Thyroid gland (tissue), 4 donors: ENCODE measurements around the gene EXTL2. TPM values are rescaled to one million over a fixed set of nuclear protein-coding genes. Genes with fewer than 3 reads are reported as not detected.

Experiments
- DNase-seq, 2 donors: peaks; one replicate each; pipeline ENCODE4 v3.0.0-alpha.2; 2019
- H3K27ac ChIP-seq, 3 donors: fragments of 200-600 bp; sonication (generic); 1 replicate in 2 of 3; 2 replicates in 1 of 3; pipeline ENCODE4 v1.5.1; 2016 to 2019; ENCODE audit warnings: mild to moderate bottlenecking in 1 of 3, moderate library complexity in 1 of 3
- H3K27me3 ChIP-seq: fragments of 200-600 bp; sonication (generic); one replicate; pipeline ENCODE4 v1.5.1; 2019
- H3K36me3 ChIP-seq, 2 donors: fragments of 200-600 bp; sonication (generic); one replicate each; pipeline ENCODE4 v1.5.1; 2016 to 2019
- H3K4me1 ChIP-seq, 2 donors: fragments of 200-600 bp; sonication (generic); one replicate each; pipeline ENCODE4 v1.5.1; 2017 to 2019
- H3K4me3 ChIP-seq, 3 donors: fragments of 200-600 bp; sonication (generic); replicated peaks in 1 of 3; 1 replicate in 2 of 3; 2 replicates in 1 of 3; pipeline ENCODE4 v1.5.1; 2016; ENCODE audit warnings: mild to moderate bottlenecking in 1 of 3
- H3K9me3 ChIP-seq: fragments of 200-600 bp; sonication (generic); one replicate; pipeline ENCODE4 v1.5.1; 2017
- POLR2A ChIP-seq, 2 donors: fragments of 450-650 bp; IDR thresholded peaks; one replicate each; pipeline ENCODE4 v1.6.1; 2017; ENCODE audit warnings: antibody characterized with exemption in 2 of 2, mild to moderate bottlenecking in 2 of 2, moderate library complexity in 1 of 2
- WGBS, 2 donors: methylation state at CpG; one replicate each; pipeline ENCODE4 v1.1.5; 2017; 5-methylcytosine and 5-hydroxymethylcytosine counted together
- intact Hi-C: fragments of 100-400 bp; cut with DNase I; formaldehyde crosslinking; loops from one replicate; pipeline ENCODE4 v1.15.1; 2023
- total RNA-seq, 4 donors: library from RNA; depleted of rRNA; stranded (reverse); fragments of >200 nt; gene quantifications; one replicate each; pipeline ENCODE4 v1.2.3, GENCODE V29; 2016
- TF ChIP-seq, protein P1 (sequence below), 6 experiments: fragments of 200-600 bp in 3 of 6; fragments of 450-650 bp in 3 of 6; sonication (generic) in 3 of 6; IDR thresholded peaks; one replicate each; pipeline ENCODE4 v1.5.1; 2016 to 2019; ENCODE audit warnings: antibody characterized with exemption in 6 of 6, mild to moderate bottlenecking in 2 of 6, inconsistent platforms in 1 of 6, moderate library complexity in 1 of 6

Gene EXTL2
- total RNA-seq, 4 donors from 2014 or later: 13.9 to 17.4 (median 17.2) TPM

GRCh38 chr1:100869996-100870395 lies 24.6 kb downstream of the EXTL2 start:
- TF ChIP-seq, protein P1, sequence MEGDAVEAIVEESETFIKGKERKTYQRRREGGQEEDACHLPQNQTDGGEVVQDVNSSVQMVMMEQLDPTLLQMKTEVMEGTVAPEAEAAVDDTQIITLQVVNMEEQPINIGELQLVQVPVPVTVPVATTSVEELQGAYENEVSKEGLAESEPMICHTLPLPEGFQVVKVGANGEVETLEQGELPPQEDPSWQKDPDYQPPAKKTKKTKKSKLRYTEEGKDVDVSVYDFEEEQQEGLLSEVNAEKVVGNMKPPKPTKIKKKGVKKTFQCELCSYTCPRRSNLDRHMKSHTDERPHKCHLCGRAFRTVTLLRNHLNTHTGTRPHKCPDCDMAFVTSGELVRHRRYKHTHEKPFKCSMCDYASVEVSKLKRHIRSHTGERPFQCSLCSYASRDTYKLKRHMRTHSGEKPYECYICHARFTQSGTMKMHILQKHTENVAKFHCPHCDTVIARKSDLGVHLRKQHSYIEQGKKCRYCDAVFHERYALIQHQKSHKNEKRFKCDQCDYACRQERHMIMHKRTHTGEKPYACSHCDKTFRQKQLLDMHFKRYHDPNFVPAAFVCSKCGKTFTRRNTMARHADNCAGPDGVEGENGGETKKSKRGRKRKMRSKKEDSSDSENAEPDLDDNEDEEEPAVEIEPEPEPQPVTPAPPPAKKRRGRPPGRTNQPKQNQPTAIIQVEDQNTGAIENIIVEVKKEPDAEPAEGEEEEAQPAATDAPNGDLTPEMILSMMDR (IDR thresholded peaks at IDR 0.05): no peak
- no peak for TF ChIP-seq POLR2A (IDR thresholded peaks at IDR 0.05)
- no peak for DNase-seq
- Histone ChIP-seq H3K27ac (no peak overlapping the region), H3K4me3 (no peak overlapping the region), H3K27me3 (no peaks in the 10 kb centered on the region), H3K9me3 (no peaks in the 10 kb centered on the region), H3K36me3 (no peaks in the 10 kb centered on the region), H3K4me1 (no peaks in the 10 kb centered on the region)
- intact Hi-C loops: loop anchor here (10.0 kb wide), 3 partner anchors 265 to 1065 kb away; no protein-coding TSS in a partner anchor
- WGBS, 2 donors: 76 to 81% methylated on average over 2 of the region's 2 CpGs

GRCh38 chr1:100868364-100868995 lies 26.2 kb downstream of the EXTL2 start:
- Histone ChIP-seq H3K27me3 (no peaks in the 10 kb centered on the region), H3K9me3 (no peaks in the 10 kb centered on the region), H3K4me3 (no peak overlapping the region), H3K4me1 (no peaks in the 10 kb centered on the region), H3K36me3 (no peaks in the 10 kb centered on the region), H3K27ac (no peak overlapping the region)
- no peak for DNase-seq
- no peak for TF ChIP-seq POLR2A (IDR thresholded peaks at IDR 0.05)
- TF ChIP-seq, protein P1 (IDR thresholded peaks at IDR 0.05): peak in 3 of 6 experiments; percentile 66 to 77 (median 74)
- 11 to 17% methylated on average over 7 of the region's 7 CpGs for WGBS, 2 donors
- intact Hi-C loops: loop anchor here (10.0 kb wide), 3 partner anchors 264 to 1064 kb away; no protein-coding TSS in a partner anchor

GRCh38 chr1:100866901-100867206 lies 27.8 kb downstream of the EXTL2 start:
- Histone ChIP-seq H3K9me3 (no peaks in the 10 kb centered on the region), H3K27ac (no peak overlapping the region), H3K4me3 (no peak overlapping the region), H3K4me1 (no peaks in the 10 kb centered on the region), H3K27me3 (no peaks in the 10 kb centered on the region), H3K36me3 (no peaks in the 10 kb centered on the region)
- intact Hi-C loops: loop anchor here (10.0 kb wide), 3 partner anchors 262 to 1062 kb away; no protein-coding TSS in a partner anchor
- TF ChIP-seq POLR2A (IDR thresholded peaks at IDR 0.05): no peak
- TF ChIP-seq, protein P1 (IDR thresholded peaks at IDR 0.05): no peak
- WGBS, 2 donors: 75% methylated on average over 2 of the region's 2 CpGs
- DNase-seq: no peak

DNA sequence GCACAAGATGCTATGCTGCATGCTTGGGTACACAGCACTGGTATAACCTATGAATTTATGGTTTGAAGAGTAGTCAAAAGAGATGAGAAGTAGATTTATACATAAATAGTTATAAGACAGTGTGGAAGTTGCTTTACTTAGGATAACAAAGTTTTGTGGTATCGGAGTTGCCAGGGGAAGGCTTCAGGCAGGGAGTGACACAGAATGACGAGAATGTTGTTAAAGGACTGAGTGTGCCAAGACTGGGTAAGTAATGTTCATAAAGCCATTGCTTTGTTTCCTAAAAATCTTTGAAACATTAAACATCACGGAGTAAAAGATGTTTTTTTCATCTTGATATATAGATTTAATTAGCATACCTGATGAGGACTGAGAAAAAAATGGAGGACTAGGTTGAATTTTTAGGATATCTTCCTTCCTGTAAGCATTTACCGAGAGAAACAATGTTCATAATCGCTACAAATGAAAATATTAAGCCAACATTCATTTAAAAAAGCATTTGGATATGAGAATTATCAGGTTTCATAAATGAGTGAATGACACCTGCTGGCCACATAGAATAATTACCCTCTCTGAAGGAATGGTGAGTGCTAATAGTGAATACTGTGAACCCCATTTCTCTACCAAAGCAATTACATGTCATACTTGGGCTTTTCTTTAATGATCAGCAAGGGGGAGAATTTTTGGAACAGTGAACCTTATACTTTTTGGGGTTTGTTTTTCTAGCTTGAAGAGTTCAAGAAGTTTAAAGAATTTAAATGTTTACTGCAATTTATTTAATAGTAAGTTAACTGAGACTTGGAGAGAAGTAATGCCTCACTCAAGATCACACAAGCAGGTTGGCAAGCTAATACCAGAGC lies 28.4 kb downstream of the EXTL2 start:
- Histone ChIP-seq H3K9me3 (no peaks in the 10 kb centered on the region), H3K4me3 (no peak overlapping the region), H3K27me3 (no peaks in the 10 kb centered on the region), H3K27ac (no peak overlapping the region), H3K36me3 (no peaks in the 10 kb centered on the region), H3K4me1 (no peaks in the 10 kb centered on the region)
- intact Hi-C loops: loop anchor here (10.0 kb wide), 3 partner anchors 261 to 1061 kb away; no protein-coding TSS in a partner anchor
- TF ChIP-seq, protein P1 (IDR thresholded peaks at IDR 0.05): peak in 4 of 6 experiments; percentile 5 to 42 (median 29)
- TF ChIP-seq POLR2A (IDR thresholded peaks at IDR 0.05): no peak
- DNase-seq: no peak
- 36 to 38% methylated on average over 5 of the region's 5 CpGs for WGBS, 2 donors

DNA sequence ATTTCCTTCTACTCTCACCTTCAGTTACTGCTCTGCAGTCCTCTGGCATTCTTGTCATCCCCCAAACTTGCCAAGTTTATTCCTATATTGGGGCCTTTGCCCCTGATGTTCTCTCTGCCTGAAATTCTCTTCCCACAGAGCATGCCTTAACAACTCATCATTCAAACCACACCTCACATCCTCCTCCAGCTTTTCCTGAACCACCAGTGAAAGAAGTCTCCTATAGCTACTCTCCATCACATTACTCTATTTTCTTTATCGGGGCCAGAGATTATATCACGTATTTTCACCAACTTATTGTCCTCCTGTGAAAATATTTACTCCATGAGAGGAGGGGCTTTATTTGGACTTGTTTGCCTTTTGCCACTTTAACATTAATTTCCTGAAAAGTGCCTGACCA lies 32.1 kb downstream of the EXTL2 start:
- H3K36me3 ChIP-seq: no peaks in the 10 kb centered on the region
- H3K4me3 ChIP-seq: no peak overlapping the region
- no peak for TF ChIP-seq POLR2A (IDR thresholded peaks at IDR 0.05)
- TF ChIP-seq, protein P1 (IDR thresholded peaks at IDR 0.05): no peak
- H3K27me3 ChIP-seq: no peaks in the 10 kb centered on the region
- WGBS, 2 donors: 85 to 88% methylated on average over 2 of the region's 2 CpGs
- intact Hi-C loops: loop anchor here (10.0 kb wide), 3 partner anchors 258 to 1058 kb away; no protein-coding TSS in a partner anchor
- no peak for DNase-seq
- no peaks in the 10 kb centered on the region for H3K4me1 ChIP-seq
- H3K9me3 ChIP-seq: no peaks in the 10 kb centered on the region
- no peak overlapping the region for H3K27ac ChIP-seq
